HepG2 (cell line): ENCODE data around the gene ENAH.

ENCODE experiments used
- CTCF ChIP-seq: sonication (generic); formaldehyde crosslinking; IDR thresholded peaks from 2 replicates; pipeline ENCODE4 v1.5.0; 2020; ENCODE audit warnings: mild to moderate bottlenecking, missing genetic modification reagents, moderate library complexity
- MXI1 ChIP-seq: IDR thresholded peaks from 3 replicates; pipeline ENCODE4 v1.6.1; 2012; ENCODE audit warnings: low read depth, low read length, inconsistent platforms, borderline replicate concordance
- ZBTB37 ChIP-seq: sonication (generic); formaldehyde crosslinking; IDR thresholded peaks from 2 replicates; pipeline ENCODE4 v1.4.0; 2020; ENCODE audit warnings: mild to moderate bottlenecking, missing genetic modification reagents

- no peak for TF ChIP-seq ZBTB37 (CRISPR knock-in tag)
- no peak for TF ChIP-seq MXI1
- no peak for TF ChIP-seq CTCF (CRISPR knock-in tag)
These were observed 143.6 kb downstream of the ENAH start for GRCh38 chr1:225509376-225509707.
